GM18519 (cell line): ENCODE measurements around the gene LGALS7.
"Not testable (repeated sequence)": the region's sequence is repeated elsewhere in the genome, so short reads cannot be mapped to it uniquely, and the experiment has no call there.

Experiments
- ATAC-seq: cut with Tn5 transposase; IDR thresholded peaks from one replicate; pipeline ENCODE4 v1.9.1; 2021; ENCODE audit warnings: mild to moderate bottlenecking, moderate library complexity; ENCODE audit not compliant: unreplicated experiment, low FRiP score

Gene LGALS7

GRCh38 chr19:38778733-38779132 is 5.4 kb upstream of the LGALS7 start:
- ATAC-seq, result no peak

DNA sequence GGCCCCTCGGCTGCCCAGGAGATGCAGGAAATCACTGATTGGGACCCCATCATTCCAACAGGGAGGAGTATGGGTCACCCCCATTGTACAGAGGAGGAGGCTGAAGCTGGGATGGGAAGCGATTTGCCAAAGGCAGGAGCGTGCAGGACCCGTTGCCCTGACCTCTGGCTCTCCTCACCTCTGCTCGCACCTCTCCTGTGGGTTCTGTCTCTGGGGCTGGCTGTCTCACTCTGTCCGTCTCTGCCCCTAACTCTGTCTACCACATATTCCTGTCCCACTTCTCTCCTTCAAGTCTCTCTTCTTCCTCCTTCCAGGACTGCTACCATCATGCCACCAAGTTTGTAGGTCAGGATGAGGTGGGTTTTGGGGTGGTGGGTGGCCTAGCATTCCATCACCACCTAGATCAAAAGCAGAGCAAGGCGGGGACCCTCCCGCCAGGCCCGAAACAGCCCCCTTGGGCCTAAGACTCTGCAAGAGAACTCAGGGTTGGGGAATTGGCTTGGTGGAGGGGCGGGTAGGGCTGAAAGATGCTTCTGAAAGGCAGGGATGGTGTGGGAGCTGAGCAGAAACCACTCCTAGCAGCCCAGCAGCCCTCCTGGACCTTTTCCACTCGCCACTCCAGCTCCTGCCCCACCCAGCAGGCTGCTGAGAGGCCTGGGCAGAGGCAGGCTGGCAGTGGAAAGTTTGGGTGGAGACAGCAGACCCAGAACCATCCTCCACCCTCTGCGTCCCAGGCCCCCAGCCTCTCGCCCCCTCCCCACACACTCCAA is 1.0 kb upstream of the LGALS7 start:
- ATAC-seq, result no peak

GRCh38 chr19:38771569-38771968 is 1.7 kb downstream of the LGALS7 start:
- not testable (repeated sequence) for ATAC-seq

DNA sequence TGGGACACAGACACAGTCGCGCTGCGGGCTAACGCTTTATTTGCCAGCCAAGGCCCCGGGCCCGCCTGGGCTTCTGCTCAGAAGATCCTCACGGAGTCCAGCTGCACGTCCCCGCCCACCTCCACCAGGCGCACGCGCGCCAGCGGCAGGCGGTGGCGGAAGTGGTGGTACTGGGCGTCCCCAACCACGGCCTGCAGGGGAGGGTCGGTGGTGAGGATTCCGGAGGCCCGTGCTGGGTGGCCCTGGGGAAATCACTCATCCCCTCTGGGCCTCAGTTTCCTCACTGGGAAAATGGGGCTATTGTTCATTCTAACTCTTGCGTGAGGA is 2.4 kb downstream of the LGALS7 start:
- not testable (repeated sequence) for ATAC-seq

DNA sequence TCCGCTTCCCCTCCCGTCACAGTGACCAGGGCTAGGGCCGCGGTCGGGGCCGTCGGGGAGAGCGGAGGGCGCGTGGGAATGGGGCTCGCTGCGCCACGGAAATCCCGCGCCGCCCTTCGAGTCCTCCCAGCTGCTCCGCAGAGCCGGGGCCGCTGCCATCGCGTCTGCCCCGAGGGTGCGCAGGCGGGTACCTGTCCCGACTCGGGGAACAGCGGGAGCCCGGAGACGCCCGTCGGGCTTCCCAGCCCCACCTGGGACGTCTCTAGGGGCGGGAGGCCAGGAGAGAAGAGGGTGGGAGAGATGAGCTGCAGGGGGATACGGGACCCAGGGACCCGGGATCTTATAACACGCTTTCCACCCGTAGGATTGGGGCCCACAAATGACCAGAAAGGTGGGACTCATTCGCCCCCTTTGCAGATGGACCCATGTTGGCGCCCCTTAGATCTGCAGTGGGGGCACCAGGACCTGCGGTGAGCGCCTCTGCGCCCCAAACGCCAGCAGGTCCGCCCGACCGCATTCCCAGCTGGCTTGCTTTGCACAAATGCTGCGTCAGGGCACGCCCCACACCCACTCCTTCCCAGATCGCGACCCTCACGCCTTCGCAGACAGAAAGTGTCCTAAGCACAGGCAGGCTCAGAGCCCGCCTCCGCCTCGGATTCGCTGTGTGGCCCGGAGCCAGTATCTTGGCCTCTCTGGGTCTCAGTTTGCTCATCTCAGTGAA is 2.9 kb downstream of the LGALS7 start:
- ATAC-seq, result not testable (repeated sequence)

DNA sequence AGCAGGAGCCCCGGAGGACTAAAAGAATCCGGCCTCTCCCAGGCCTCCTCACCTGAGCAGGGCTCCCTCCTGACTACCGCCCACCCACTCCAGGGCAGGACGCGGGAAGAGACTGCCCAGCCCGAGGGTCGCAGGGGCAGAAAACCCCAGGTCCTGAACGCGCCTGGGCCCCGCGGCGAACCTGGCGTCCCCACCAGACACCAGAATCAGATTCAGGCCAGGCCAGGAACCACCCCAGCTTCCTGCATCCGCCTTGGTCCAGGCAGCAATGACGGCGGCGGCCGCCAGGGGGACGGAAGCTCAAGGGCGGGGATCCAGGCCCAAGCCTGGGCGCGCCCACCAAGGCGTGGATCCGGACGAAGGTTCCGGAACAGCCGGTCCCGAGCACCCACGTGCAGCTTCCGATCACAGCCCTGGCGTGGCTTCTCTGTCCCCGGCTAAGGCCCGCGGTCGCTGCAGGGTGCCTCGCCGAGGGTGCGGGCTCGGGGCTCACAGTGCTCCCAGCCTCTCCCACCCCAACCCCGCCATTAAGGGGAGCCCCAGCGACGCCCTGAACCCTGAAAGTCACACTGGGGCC is 3.6 kb downstream of the LGALS7 start:
- ATAC-seq, result no peak

- ATAC-seq, result no peak
Measured at GRCh38 chr19:38766276-38767047, 6.9 kb downstream of the LGALS7 start.

- no peak for ATAC-seq
Measured at GRCh38 chr19:38765214-38765613, 8.1 kb downstream of the LGALS7 start.

DNA sequence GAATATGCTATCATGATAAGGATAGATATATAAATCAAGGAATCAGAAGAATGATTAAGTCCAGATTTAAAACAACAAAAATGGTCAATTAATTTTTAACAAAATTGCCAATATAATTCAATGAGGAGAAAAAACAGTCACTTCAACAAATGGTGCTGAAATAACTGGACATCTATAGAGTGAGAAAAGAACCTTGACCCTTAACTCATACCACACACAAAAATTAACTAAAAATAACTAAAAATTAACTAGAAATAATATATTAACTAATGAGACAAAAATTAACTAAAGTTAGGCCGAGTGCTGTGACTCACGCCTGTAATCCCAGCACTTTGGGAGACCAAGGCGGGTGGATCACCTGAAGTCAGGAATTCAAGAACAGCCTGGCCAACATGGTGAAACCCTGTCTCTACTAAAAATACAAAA is 9.5 kb downstream of the LGALS7 start:
- ATAC-seq, result no peak

GRCh38 chr19:38761884-38762389 is 11.4 kb downstream of the LGALS7 start:
- ATAC-seq, result not testable (repeated sequence)

DNA sequence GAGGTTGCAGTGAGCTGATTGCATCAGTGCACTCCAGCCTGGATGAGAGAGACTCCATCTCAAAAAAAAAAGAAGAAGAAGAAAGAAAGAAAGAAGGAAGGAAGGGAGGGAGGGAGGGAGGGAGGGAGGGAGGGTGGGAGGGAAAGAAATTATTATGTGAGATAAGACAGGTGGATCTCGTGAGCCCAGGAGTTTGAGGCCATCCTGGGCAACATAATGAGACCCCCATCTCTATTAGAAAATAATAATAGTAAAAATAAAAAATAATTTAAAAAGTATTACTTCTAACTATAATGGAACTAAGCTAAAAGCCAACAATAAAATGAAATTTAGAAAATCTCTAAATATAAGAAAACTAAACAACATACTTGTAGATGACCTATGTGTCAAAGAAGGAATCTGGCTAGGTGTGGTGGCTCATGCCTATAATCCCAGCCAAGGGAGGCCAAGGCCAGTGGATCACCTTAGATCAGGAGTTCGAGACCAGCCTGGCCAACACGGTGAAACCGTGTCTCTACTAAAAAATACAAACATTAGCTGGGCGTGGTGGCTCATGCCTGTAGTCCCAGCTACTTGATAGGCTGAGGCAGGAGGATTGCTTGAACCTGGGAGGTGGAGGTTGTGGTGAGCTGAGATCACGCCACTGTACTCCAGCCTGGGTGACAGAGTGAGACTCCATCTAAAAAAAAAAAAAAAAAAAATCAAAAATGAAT is 12.4 kb downstream of the LGALS7 start:
- ATAC-seq, result not testable (repeated sequence)

DNA sequence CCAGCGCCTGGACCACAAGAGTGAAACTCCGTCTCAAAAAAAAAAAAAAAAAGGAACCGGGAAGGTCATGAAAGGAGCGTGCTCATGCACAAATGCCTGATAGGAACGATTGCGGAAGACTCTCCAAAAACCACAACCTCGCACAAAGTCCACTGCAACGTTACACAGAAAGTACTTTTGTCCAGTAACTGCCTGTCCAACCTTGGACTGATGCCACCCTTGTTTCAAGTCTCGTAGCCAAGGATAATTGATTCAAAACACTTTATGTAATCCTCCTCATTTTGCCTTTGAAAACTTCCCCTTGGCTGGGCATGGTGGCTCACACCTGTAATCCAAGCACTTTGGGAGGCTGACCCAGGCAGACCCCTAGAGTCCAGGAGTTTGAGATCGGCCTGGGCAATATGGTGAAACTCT is 13.7 kb downstream of the LGALS7 start:
- no peak for ATAC-seq

GRCh38 chr19:38754196-38754595 is 19.1 kb downstream of the LGALS7 start:
- not testable (repeated sequence) for ATAC-seq

DNA sequence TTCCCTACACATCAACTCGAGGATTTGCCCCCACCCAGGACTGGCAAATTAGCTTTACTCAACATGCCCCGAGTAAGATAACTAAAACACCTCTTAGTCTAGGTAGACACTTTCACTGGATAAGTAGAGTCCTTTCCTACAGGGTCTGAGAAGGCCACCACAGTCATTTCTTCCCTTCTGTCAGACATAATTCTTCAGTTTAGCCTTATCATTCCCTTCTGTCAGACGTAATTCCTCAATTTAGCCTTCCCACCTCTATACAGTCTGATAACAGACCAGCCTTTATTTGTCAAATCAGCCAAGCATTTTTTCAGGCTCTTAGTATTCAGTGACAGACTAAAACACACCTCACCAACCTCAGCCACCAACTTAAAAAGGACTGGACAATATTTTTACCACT is 19.5 kb downstream of the LGALS7 start:
- ATAC-seq, result not testable (repeated sequence)

DNA sequence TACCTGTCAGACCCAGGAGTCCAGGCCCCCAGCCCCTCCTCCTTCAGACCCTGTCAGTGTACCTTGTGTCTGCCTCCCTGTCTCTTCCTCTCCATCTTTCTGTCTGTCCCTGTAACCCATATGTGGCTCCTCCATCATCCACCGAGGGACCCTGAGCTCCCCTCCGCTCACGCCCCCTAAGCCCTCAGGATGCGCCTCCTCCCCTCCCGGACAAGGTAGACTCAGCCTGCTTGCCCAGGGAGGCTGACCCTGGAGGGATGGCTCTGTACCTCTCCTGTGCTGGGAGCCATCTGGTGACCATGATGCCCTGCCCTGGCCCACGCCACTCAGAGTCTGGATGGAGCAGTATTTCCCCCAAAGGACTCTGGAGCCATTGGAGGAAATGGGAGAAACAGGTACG is 28.0 kb downstream of the LGALS7 start:
- no peak for ATAC-seq

DNA sequence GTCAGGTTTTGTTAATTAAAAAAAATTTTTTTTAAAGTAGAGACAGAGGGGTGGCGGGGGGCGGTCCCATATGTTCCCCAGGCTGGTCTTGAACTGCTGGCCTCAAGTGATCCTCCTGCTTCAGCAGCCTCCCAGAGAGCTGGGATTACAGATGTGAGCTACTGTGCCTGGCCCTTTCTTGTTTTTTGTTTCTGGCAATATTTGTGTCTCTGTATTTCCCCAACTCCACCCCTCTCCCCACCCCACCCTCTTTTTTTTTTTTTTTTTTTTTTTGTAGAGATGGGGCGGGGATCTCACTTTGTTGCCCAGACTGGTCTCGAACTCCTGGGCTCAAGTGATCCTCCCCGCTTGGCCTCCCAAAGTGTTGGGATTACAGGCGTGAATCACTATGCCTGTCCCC is 28.4 kb downstream of the LGALS7 start:
- no peak for ATAC-seq

DNA sequence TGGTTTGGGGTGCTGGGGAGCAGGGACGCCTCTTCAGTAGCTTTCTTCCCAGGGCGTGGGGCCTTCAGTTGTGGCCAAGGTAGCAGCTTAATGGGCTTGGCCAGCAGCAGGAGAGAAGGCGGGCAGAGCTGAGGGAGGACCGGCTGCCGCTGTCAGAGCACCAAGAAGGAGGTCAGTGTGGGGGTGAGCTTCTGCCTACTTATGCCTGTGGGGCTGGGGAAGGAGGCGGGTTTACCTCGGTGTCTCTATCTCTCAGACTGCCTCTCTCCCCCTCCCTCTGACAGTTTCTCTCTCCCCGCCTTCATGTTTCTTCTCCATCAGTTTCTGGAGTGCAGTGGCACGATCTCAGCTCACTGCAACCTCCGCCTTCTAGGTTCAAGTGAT is 29.0 kb downstream of the LGALS7 start, which contains the start of gene CAPN12:
Gene CAPN12 (minus strand): TSS at position 177 of the 384 bp plus-strand sequence. CDS start 309 bp downstream, outside the sequence.
- no peak for ATAC-seq

DNA sequence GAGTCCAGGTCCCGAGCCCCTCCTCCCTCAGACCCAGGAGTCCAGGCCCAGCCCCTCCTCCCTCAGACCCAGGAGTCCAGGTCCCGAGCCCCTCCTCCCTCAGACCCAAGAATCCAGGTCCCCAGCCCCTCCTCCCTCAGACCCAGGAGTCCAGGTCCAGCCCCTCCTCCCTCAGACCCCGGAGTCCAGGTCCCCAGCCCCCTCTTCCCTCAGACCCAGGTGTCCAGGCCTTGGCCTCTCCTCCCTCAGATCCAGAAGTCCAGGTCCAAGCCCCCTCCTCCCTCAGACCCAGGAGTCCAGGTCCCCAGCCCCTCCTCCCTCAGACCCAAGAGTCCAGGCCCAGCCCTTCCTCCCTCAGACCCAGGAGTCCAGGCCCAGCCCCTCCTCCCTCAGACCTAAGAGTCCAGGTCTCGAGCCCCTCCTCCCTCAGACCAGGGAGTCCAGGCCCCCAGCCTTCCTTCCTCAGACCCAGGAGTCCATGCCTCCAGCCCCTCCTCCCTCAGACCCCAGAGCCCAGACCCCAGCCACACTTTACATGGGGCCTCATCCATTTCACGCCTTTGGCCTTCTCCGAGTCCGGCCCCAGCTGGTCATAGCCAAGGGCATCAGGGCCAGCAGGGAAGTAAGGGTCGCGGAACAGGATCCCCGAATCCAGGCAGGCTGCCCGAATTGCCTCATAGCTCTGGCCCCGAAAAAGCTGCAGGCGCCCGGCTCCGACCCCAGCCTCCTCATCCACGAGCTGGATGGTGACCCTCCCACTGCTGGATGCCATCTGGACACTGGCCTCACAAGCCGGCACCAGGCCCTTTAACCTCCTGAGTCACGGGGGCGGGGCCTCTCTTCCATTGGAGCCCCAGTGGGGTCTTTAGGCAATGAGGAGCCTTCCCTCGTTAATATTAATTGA is 29.7 kb downstream of the LGALS7 start:
- no peak for ATAC-seq

DNA sequence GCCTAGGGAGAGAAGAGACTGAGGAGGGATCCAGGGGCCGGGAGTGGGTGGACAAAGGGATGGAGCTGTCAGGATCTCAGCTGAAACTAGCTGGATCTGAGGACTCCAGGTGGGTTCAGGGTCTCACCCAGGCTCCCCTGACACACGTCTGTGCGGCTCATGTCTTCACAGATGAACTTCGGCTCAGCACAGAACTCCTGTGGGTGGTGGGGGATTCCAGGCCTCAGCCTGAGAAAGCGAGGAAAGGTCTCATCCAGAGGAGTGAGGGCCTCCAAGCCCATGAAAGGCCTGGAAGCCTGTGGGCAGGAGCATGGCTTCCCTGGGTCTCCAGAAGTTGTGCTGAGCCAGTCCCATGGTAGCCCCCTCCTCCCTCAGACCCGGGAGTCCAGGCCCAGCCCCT is 30.4 kb downstream of the LGALS7 start:
- no peak for ATAC-seq
